PC-9 (cell line): ENCODE measurements around the gene RBM19. TPM values are rescaled to one million over a fixed set of nuclear protein-coding genes. Genes with fewer than 3 reads are reported as not detected.

Experiments used
- BruUV-seq: library from RNA; stranded (reverse); fragments of 400-500 nt; replicated peaks from 2 replicates; lab custom pipeline; 2021; lab: Mats Ljungman, UMichigan
- CTCF ChIA-PET: fragments of 300-600 bp; sonication (Branson Sonifier 250); formaldehyde crosslinking; loops from one replicate; lab custom pipeline; 2022; ENCODE audit warnings: antibody characterized with exemption; lab: Charles Lee
- POLR2A ChIA-PET: fragments of 300-600 bp; sonication (Branson Sonifier 250); formaldehyde crosslinking; loops from one replicate; lab custom pipeline; 2022; ENCODE audit warnings: antibody characterized with exemption; ENCODE audit not compliant: unreplicated experiment; lab: Charles Lee
- DNase-seq, 2 experiments: peaks; one replicate each; pipeline versions ENCODE4 v3.0.0 to v3.0.0-alpha.2; 2015 to 2022; ENCODE audit warnings: mixed read lengths in 1 of 2
- H2AFZ ChIP-seq: fragments of 200-600 bp; sonication (generic); 2 replicates; pipeline ENCODE4 v1.8.1; 2017; ENCODE audit warnings: antibody characterized with exemption
- H3F3A ChIP-seq: fragments of 200-600 bp; sonication (generic); 2 replicates; pipeline ENCODE4 v1.8.1; 2017; ENCODE audit warnings: antibody characterized with exemption, mild to moderate bottlenecking, low read depth; ENCODE audit not compliant: insufficient read depth
- H3K27ac ChIP-seq: fragments of 200-600 bp; sonication (generic); 2 replicates; pipeline ENCODE4 v1.6.1; 2016; ENCODE audit warnings: mixed run types
- H3K27me3 ChIP-seq: fragments of 200-600 bp; sonication (generic); 2 replicates; pipeline ENCODE4 v1.6.1; 2016; ENCODE audit warnings: low read depth, mixed run types; ENCODE audit not compliant: insufficient read depth
- H3K36me3 ChIP-seq: fragments of 200-600 bp; sonication (generic); 2 replicates; pipeline ENCODE4 v1.6.1; 2016; ENCODE audit warnings: low read depth, mixed run types
- H3K4me1 ChIP-seq: fragments of 200-600 bp; sonication (generic); replicated peaks from 2 replicates; pipeline ENCODE4 v1.6.1; 2016; ENCODE audit warnings: mixed run types; ENCODE audit not compliant: insufficient read depth
- H3K4me2 ChIP-seq: fragments of 200-600 bp; sonication (generic); 2 replicates; pipeline ENCODE4 v1.6.1; 2017; ENCODE audit warnings: mixed run types
- H3K4me3 ChIP-seq: fragments of 200-600 bp; sonication (generic); 2 replicates; pipeline ENCODE4 v1.6.1; 2016; ENCODE audit warnings: mixed run types
- H3K79me2 ChIP-seq: fragments of 200-600 bp; sonication (generic); 2 replicates; pipeline ENCODE4 v1.6.1; 2017; ENCODE audit warnings: low read depth, mixed run types
- H3K9me2 ChIP-seq: fragments of 200-600 bp; sonication (generic); 2 replicates; pipeline ENCODE4 v1.8.1; 2017; ENCODE audit warnings: mild to moderate bottlenecking; ENCODE audit not compliant: insufficient read depth
- H3K9me3 ChIP-seq: fragments of 200-600 bp; sonication (generic); 2 replicates; pipeline ENCODE4 v1.8.1; 2016; ENCODE audit warnings: low read depth; ENCODE audit not compliant: insufficient read depth
- H4K20me1 ChIP-seq: fragments of 200-600 bp; sonication (generic); 2 replicates; pipeline ENCODE4 v1.8.1; 2017; ENCODE audit not compliant: insufficient read depth
- CTCF ChIP-seq: fragments of 200-600 bp; sonication (generic); conservative IDR thresholded peaks from 2 replicates; pipeline ENCODE4 v1.6.1; 2017; ENCODE audit warnings: mixed run types, antibody characterized with exemption, mild to moderate bottlenecking, moderate library complexity
- EZH2 ChIP-seq: fragments of 200-600 bp; sonication (generic); IDR thresholded peaks from 2 replicates; pipeline ENCODE4 v1.8.0; 2017; ENCODE audit warnings: antibody characterized with exemption, low read depth
- intact Hi-C: fragments of 100-400 bp; cut with micrococcal nuclease; formaldehyde crosslinking; loops from one replicate; pipeline ENCODE4 v1.10.0; 2022; ENCODE audit not compliant: unreplicated experiment
- total RNA-seq: library from RNA; stranded (reverse); gene quantifications from 2 replicates; pipeline ENCODE4 v1.2.3, GENCODE V29; 2021

Gene RBM19
- total RNA-seq, 1 experiment from 2014 or later: 23.8 TPM

DNA sequence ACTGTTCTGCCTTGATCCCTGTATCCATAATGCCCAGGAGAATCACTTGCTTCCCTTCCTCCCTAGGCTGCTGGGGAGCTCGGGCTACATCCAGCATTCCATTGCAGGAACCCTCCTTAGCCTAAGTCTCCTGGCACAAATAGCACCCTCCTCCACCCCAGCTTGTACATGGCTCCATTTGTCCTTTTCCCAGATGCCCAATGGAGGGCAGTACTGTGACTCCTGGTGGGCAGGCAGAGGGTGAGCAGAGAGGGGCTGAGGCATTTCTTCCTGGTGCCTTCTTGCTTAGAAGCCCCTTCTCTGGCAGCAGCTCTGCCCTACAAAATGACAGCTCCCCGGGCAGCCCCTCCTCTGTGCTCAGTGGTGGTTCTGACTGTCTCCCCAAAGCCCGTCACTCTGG, 86.5 kb downstream of the RBM19 start:
- CTCF ChIA-PET: no interaction called here
- POLR2A ChIA-PET: no interaction called here
- H3K4me1 ChIP-seq: no peaks in the 10 kb centered on the region

DNA sequence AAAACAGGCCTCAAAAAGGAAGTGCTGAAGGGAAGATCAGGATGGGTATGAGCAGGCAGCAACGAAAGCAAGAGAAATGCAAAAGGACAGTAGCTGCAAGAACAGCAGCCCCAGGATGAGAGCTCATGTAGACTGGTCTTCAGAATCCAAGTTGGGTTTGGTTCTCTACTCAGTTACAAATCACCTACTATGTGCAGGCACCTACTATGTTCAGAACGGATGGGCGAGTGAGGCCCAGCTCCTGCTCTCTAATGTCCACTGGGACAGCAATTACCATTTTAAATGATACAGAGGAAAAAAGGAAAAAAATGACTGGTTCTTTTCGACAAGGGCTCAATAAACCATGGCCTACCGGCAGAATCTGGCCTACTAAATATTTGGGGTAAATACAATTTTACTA, 88.5 kb downstream of the RBM19 start:
- ChIA-PET CTCF (no interaction called here), POLR2A (no interaction called here)
- Histone ChIP-seq H3K9me3 (no peaks in the 10 kb centered on the region), H2AFZ (no peak overlapping the region), H3F3A (no peaks in the 10 kb centered on the region), H3K4me2 (no peak overlapping the region), H4K20me1 (no peaks in the 10 kb centered on the region), H3K4me3 (no peak overlapping the region), H3K9me2 (no peaks in the 10 kb centered on the region), H3K79me2 (no peaks in the 10 kb centered on the region), H3K27ac (no peak overlapping the region), H3K36me3 (no peaks in the 10 kb centered on the region), H3K4me1 (no peaks in the 10 kb centered on the region), H3K27me3 (no peaks in the 10 kb centered on the region)
- no peak for DNase-seq
- TF ChIP-seq EZH2: no peak
- no peak for TF ChIP-seq CTCF
- BruUV-seq: no TSS peak
- intact Hi-C loops: no loop called here

More for the DNA sequence above, 86.5 kb downstream of the RBM19 start:
- Histone ChIP-seq H3K27ac (no peak overlapping the region), H2AFZ (no peak overlapping the region), H3K4me2 (no peak overlapping the region), H3K9me2 (no peaks in the 10 kb centered on the region), H3K4me3 (no peak overlapping the region), H3K79me2 (no peaks in the 10 kb centered on the region), H3K27me3 (no peaks in the 10 kb centered on the region), H4K20me1 (no peaks in the 10 kb centered on the region), H3K9me3 (no peaks in the 10 kb centered on the region), H3K36me3 (no peaks in the 10 kb centered on the region), H3F3A (no peaks in the 10 kb centered on the region)
- TF ChIP-seq CTCF (no peak), EZH2 (no peak)
- intact Hi-C loops: no loop called here
- DNase-seq: no peak
- BruUV-seq: no TSS peak

DNA sequence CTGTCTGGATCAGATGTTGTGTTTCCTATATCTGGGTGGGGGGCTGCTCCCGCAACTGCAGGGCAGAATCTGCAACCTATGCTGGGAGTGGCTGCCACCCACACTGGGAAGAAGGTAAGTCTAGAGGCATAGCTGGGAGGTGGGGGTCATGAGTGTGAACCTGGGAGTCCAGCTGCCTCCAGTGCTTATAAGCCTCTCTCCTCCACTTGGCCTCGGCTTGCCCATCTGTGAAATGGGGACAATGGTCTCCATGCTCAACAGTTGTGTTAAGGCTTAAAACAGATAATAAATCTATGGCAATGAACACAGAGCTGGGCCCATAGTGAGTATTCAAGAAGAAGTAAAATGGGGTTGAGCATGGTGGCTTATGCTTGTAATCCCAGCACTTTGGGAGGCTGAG, 90.0 kb downstream of the RBM19 start:
- Histone ChIP-seq H3K9me2 (no peaks in the 10 kb centered on the region), H3K4me1 (no peaks in the 10 kb centered on the region), H3K4me3 (no peak overlapping the region), H4K20me1 (no peaks in the 10 kb centered on the region), H3K27ac (no peak overlapping the region), H3K4me2 (no peak overlapping the region), H3F3A (no peaks in the 10 kb centered on the region), H3K79me2 (no peaks in the 10 kb centered on the region), H3K27me3 (no peaks in the 10 kb centered on the region), H3K36me3 (no peaks in the 10 kb centered on the region), H3K9me3 (no peaks in the 10 kb centered on the region), H2AFZ (no peak overlapping the region)
- intact Hi-C loops: no loop called here
- no TSS peak for BruUV-seq
- POLR2A ChIA-PET: no interaction called here
- TF ChIP-seq EZH2 (no peak), CTCF (no peak)
- DNase-seq: no peak
- CTCF ChIA-PET: no interaction called here
